Thoracic aorta (tissue), 2 donors: ENCODE results near the gene GNB3. TPM values are rescaled to one million over a fixed set of nuclear protein-coding genes. Genes with fewer than 3 reads are reported as not detected.
A peak's percentile ranks its signal among the peaks of the same experiment; 100 is the strongest.

ENCODE experiments used
- ATAC-seq: fragments of 150-250 bp; one replicate; pipeline ENCODE4 v1.8.0; 2017; ENCODE audit warnings: low read depth; ENCODE audit not compliant: insufficient number of reproducible peaks, low FRiP score
- DNase-seq: peaks from one replicate; pipeline ENCODE4 v3.0.0-alpha.2; 2020; ENCODE audit warnings: low spot score
- H3K27ac ChIP-seq, 2 donors: fragments of 200-600 bp; sonication (generic); 1 replicate in 1 of 2; 2 replicates in 1 of 2; pipeline ENCODE4 v1.5.1; 2016; ENCODE audit warnings: mild to moderate bottlenecking in 2 of 2, moderate library complexity in 2 of 2
- H3K27me3 ChIP-seq: fragments of 200-600 bp; sonication (generic); replicated peaks from 2 replicates; pipeline ENCODE4 v1.6.0; 2016; ENCODE audit warnings: mild to moderate bottlenecking; ENCODE audit not compliant: insufficient read depth
- H3K36me3 ChIP-seq: fragments of 200-600 bp; sonication (generic); one replicate; pipeline ENCODE4 v1.5.1; 2016
- H3K4me1 ChIP-seq, 2 donors: fragments of 200-600 bp; sonication (generic); 1 replicate in 1 of 2; 2 replicates in 1 of 2; pipeline versions ENCODE4 v1.5.1 to v1.6.0; 2016; ENCODE audit warnings: low read depth in 2 of 2, mild to moderate bottlenecking in 1 of 2; ENCODE audit not compliant: control insufficient read depth in 1 of 2
- H3K4me3 ChIP-seq: fragments of 200-600 bp; sonication (generic); 2 replicates; pipeline ENCODE4 v1.5.1; 2016; ENCODE audit warnings: mild to moderate bottlenecking
- H3K9me3 ChIP-seq: fragments of 200-600 bp; sonication (generic); 2 replicates; pipeline ENCODE4 v1.5.1; 2016
- CTCF ChIP-seq: fragments of 200-600 bp; sonication (generic); IDR thresholded peaks from one replicate; pipeline ENCODE4 v1.5.1; 2019; ENCODE audit warnings: antibody characterized with exemption
- total RNA-seq, 2 donors: library from RNA; depleted of rRNA; stranded (reverse); fragments of >200 nt; gene quantifications; one replicate each; pipeline versions ENCODE4 v1.1.0 to v1.2.3, GENCODE V29; 2016

GNB3 gene
- total RNA-seq, 2 donors from 2014 or later: 9.3 to 16.6 TPM

GRCh38 chr12:6852651-6853354 lies 12.1 kb downstream of the GNB3 start:
- peak; percentile 33 for DNase-seq
- peak overlapping the region; percentile 92 for H3K4me3 ChIP-seq

DNA sequence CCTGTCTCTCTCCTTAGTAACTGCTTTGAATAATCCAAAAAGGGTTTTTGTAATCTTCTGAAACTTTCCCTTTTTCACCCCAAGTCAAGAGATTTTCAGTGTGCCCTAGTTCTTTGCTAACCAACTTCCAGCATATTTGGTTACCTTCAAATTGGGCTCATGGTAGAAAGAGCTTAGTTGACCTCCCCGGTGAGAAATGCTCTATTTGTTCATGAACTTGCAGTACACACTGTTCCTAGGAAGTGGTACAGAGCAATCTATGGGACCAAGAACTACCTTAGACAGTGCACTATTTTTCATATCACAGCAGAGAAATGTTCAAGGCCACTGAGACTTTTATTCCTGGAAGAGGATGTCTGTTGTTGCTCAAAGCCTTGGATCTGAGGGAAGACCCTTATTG lies 12.9 kb downstream of the GNB3 start:
- H3K36me3 ChIP-seq: peaks cover 33% of the 10 kb centered on the region
- DNase-seq: no peak
- no peak overlapping the region for H3K4me3 ChIP-seq
- H3K27me3 ChIP-seq: no peaks in the 10 kb centered on the region
- no peak for ATAC-seq
- no peaks in the 10 kb centered on the region for H3K9me3 ChIP-seq
- TF ChIP-seq CTCF: no peak
- H3K27ac ChIP-seq: peak overlapping the region; percentile 69 to 90
- peaks cover 7 to 16% of the 10 kb centered on the region in 2 donors for H3K4me1 ChIP-seq

More at GRCh38 chr12:6852651-6853354, 12.1 kb downstream of the GNB3 start:
- Histone ChIP-seq H3K27me3 (no peaks in the 10 kb centered on the region), H3K36me3 (peaks cover 25% of the 10 kb centered on the region), H3K9me3 (no peaks in the 10 kb centered on the region), H3K27ac (peak overlapping the region; percentile 69 to 90), H3K4me1 (peaks cover 7 to 16% of the 10 kb centered on the region in 2 donors)
- TF ChIP-seq CTCF: no peak
- ATAC-seq: no peak

DNA sequence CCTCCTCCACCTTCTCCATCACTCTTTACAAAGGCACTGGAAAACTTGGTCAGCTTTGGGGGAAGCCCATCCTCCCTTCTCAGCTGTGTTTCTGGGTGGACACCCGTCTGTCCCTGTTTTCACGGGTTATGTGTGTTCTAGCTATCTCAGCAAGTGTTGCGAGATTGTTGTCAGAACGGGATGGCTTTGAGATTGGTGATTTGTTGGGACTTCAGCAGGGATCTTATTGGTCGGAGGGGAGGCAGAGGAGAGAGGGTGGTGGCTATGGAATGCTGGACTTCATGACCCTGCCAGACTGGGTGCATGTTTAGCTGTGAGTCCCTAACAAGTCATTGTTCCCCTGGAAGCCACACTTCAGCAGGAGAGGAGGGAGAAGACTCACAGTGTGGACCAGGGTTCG lies 13.3 kb downstream of the GNB3 start:
- DNase-seq (no peak), ATAC-seq (no peak)
- H3K36me3 ChIP-seq: peaks cover 37% of the 10 kb centered on the region
- TF ChIP-seq CTCF: no peak
- H3K9me3 ChIP-seq: no peaks in the 10 kb centered on the region
- no peaks in the 10 kb centered on the region for H3K27me3 ChIP-seq
- no peak overlapping the region for H3K4me3 ChIP-seq
- H3K27ac ChIP-seq: peak overlapping the region; percentile 69 to 90
- H3K4me1 ChIP-seq: peaks cover 7 to 16% of the 10 kb centered on the region in 2 donors

- peak overlapping the region in 1 of 2 donors; percentile 15 for H3K27ac ChIP-seq
- H3K36me3 ChIP-seq: peaks cover 50% of the 10 kb centered on the region
- no peaks in the 10 kb centered on the region for H3K27me3 ChIP-seq
- DNase-seq (no peak), ATAC-seq (no peak)
- peaks cover 7 to 16% of the 10 kb centered on the region in 2 donors for H3K4me1 ChIP-seq
- H3K9me3 ChIP-seq: no peaks in the 10 kb centered on the region
- H3K4me3 ChIP-seq: no peak overlapping the region
- TF ChIP-seq CTCF: no peak
Measured at GRCh38 chr12:6855322-6855721, 14.6 kb downstream of the GNB3 start.

- peaks cover 83% of the 10 kb centered on the region for H3K36me3 ChIP-seq
Measured at GRCh38 chr12:6858799-6859198, 18.1 kb downstream of the GNB3 start.

More at GRCh38 chr12:6858799-6859198, 18.1 kb downstream of the GNB3 start:
- H3K4me1 ChIP-seq: peaks cover 0 to 6% of the 10 kb centered on the region in 2 donors
- no peak overlapping the region for H3K27ac ChIP-seq
- no peak overlapping the region for H3K4me3 ChIP-seq
- H3K27me3 ChIP-seq: no peaks in the 10 kb centered on the region
- no peak for TF ChIP-seq CTCF
- H3K9me3 ChIP-seq: no peaks in the 10 kb centered on the region
- no peak for ATAC-seq
- DNase-seq: no peak
